ENCODE results near the gene CDX4. TPM values are rescaled to one million over a fixed set of nuclear protein-coding genes. Genes with fewer than 3 reads are reported as not detected.

Gene CDX4
- polyA plus RNA-seq, 2 of the 4 experiments (the other 2 are of a cell fraction), result not detected

DNA sequence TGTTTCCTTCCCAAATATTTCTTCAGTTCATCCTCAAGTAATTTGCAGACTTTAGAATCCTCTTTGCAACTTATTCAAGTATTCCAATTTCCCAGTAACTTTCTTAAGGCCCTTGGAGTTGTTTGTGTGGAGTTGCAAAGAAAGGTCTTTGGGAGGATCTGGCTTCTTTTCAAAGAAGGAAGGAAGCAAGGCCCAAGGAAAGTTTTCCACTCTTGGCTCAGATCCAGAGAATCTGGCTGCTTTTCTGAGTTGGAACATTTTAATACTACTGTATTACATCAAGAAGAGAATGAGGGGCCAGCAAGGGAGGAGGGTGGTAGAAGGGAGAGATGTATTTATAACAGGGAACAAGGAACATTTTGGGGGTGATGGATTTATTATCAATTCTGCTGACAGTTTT is 10.5 kb downstream of the CDX4 start:
- POLR2A ChIA-PET, result no interaction called here

DNA sequence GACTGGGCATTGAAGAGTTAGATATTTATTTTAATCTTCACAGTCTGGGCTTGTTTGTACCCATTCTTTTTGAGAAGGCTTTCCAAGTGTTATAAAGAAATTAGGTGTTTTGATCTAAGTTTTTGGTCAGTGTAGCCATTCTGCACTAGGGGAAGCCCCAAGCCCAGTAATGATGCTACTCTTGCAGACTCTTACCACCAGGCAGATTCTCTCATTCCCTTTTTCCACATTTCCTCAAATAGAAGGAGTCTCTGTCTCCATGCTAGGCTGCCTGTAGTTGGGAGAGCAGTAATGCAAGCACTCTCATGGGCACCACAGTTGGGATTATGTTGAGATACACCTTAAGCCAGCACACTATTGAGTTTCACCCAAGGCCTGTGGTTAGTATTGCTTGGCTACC is 21.5 kb downstream of the CDX4 start:
- Histone ChIP-seq H3K4me3 (no peak overlapping the region), H3K27ac (no peak overlapping the region), H3K4me1 (no peaks in the 10 kb centered on the region), H3K4me2 (no peak overlapping the region), H3K9me3 (no peaks in the 10 kb centered on the region)
- no peak for ATAC-seq
- POLR2A ChIA-PET, result no interaction called here
- CTCF ChIA-PET, result no interaction called here
- TF ChIP-seq POLR2AphosphoS2 (conservative IDR thresholded peaks at IDR 0.05; ENCODE audit: low read length), result no peak
- no peak for TF ChIP-seq POLR2A (IDR thresholded peaks at IDR 0.05; ENCODE audit: low read length)
- no peak for FAIRE-seq
- no peak for DNase-seq (ENCODE audit: low read depth in 1 of 2, low spot score in 1 of 2)

More for the DNA sequence above, 10.5 kb downstream of the CDX4 start:
- TF ChIP-seq GATA3 (IDR thresholded peaks at IDR 0.05; ENCODE audit: borderline replicate concordance) (no peak), ZSCAN20 (CRISPR knock-in tag; IDR thresholded peaks at IDR 0.05) (no peak), MYC (IDR thresholded peaks at IDR 0.05; ENCODE audit: borderline replicate concordance, low read length) (no peak), JUN (IDR thresholded peaks at IDR 0.05) (no peak), RAD21 (conservative IDR thresholded peaks at IDR 0.05 in 1 of 2, IDR thresholded peaks at IDR 0.05 in 1 of 2) (no peak), KDM5A (IDR thresholded peaks at IDR 0.05) (no peak), POLR2A (IDR thresholded peaks at IDR 0.05; ENCODE audit: low read length) (no peak), HOXA7 (CRISPR knock-in tag; IDR thresholded peaks at IDR 0.05) (no peak), RCOR1 (IDR thresholded peaks at IDR 0.05; ENCODE audit: low read depth, low read length) (no peak), ZNF302 (CRISPR knock-in tag; IDR thresholded peaks at IDR 0.05) (no peak)
- TF ChIP-seq, protein P1, sequence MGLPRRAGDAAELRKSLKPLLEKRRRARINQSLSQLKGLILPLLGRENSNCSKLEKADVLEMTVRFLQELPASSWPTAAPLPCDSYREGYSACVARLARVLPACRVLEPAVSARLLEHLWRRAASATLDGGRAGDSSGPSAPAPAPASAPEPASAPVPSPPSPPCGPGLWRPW (IDR thresholded peaks at IDR 0.05), result no peak
- TF ChIP-seq, protein P2, sequence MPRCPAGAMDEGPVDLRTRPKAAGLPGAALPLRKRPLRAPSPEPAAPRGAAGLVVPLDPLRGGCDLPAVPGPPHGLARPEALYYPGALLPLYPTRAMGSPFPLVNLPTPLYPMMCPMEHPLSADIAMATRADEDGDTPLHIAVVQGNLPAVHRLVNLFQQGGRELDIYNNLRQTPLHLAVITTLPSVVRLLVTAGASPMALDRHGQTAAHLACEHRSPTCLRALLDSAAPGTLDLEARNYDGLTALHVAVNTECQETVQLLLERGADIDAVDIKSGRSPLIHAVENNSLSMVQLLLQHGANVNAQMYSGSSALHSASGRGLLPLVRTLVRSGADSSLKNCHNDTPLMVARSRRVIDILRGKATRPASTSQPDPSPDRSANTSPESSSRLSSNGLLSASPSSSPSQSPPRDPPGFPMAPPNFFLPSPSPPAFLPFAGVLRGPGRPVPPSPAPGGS (IDR thresholded peaks at IDR 0.05), result no peak
- TF ChIP-seq, protein P3, sequence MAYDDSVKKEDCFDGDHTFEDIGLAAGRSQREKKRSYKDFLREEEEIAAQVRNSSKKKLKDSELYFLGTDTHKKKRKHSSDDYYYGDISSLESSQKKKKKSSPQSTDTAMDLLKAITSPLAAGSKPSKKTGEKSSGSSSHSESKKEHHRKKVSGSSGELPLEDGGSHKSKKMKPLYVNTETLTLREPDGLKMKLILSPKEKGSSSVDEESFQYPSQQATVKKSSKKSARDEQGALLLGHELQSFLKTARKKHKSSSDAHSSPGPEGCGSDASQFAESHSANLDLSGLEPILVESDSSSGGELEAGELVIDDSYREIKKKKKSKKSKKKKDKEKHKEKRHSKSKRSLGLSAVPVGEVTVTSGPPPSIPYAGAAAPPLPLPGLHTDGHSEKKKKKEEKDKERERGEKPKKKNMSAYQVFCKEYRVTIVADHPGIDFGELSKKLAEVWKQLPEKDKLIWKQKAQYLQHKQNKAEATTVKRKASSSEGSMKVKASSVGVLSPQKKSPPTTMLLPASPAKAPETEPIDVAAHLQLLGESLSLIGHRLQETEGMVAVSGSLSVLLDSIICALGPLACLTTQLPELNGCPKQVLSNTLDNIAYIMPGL (CRISPR knock-in tag; IDR thresholded peaks at IDR 0.05; ENCODE audit: borderline replicate concordance), result no peak
- TF ChIP-seq, protein P4, sequence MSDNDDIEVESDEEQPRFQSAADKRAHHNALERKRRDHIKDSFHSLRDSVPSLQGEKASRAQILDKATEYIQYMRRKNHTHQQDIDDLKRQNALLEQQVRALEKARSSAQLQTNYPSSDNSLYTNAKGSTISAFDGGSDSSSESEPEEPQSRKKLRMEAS (IDR thresholded peaks at IDR 0.05), result no peak
- no peak overlapping the region for H3K4me3 ChIP-seq
- CTCF ChIA-PET, result no interaction called here
- ATAC-seq (no peak), FAIRE-seq (peak; percentile 85), DNase-seq (ENCODE audit: low read depth in 1 of 2, low spot score in 1 of 2) (no peak)
- H3K9me3 ChIP-seq, result no peaks in the 10 kb centered on the region
- no peaks in the 10 kb centered on the region for H3K4me1 ChIP-seq
- no peak overlapping the region for H3K27ac ChIP-seq
- no peak overlapping the region for H3K4me2 ChIP-seq

DNA sequence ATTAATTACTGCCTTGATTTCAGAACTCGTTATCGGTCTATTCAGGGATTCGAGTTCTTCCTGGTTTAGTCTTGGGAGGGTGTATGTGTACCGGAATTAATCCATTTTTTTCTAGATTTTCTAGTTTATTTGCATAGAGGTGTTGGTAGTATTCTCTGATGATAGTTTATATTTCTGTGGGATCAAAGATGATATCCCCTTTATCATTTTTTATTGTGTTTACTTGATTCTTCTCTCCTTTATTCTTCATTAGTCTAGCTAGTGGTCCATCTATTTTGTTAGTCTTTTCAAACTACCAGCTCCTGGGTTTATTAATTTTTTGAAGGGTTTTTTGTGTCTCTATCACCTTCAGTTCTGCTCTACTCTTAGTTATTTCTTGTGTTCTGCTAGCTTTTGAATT is 32.1 kb downstream of the CDX4 start:
- CTCF ChIA-PET, result no interaction called here

More for the DNA sequence above, 32.1 kb downstream of the CDX4 start:
- WGBS (ENCODE audit: missing lambda C conversion rate), result 35% methylated on average over 4 of the region's 4 CpGs
- Histone ChIP-seq H3K9me3 (no peaks in the 10 kb centered on the region), H3K4me2 (no peak overlapping the region), H3K4me3 (no peak overlapping the region), H3K27ac (no peak overlapping the region), H3K4me1 (no peaks in the 10 kb centered on the region)
- DNase-seq (ENCODE audit: low read depth in 1 of 2, low spot score in 1 of 2) (no peak), FAIRE-seq (no peak), ATAC-seq (no peak)
- TF ChIP-seq, protein P4 (IDR thresholded peaks at IDR 0.05), result no peak
- TF ChIP-seq, protein P5, sequence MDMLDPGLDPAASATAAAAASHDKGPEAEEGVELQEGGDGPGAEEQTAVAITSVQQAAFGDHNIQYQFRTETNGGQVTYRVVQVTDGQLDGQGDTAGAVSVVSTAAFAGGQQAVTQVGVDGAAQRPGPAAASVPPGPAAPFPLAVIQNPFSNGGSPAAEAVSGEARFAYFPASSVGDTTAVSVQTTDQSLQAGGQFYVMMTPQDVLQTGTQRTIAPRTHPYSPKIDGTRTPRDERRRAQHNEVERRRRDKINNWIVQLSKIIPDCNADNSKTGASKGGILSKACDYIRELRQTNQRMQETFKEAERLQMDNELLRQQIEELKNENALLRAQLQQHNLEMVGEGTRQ (IDR thresholded peaks at IDR 0.05), result no peak
- TF ChIP-seq, protein P6, sequence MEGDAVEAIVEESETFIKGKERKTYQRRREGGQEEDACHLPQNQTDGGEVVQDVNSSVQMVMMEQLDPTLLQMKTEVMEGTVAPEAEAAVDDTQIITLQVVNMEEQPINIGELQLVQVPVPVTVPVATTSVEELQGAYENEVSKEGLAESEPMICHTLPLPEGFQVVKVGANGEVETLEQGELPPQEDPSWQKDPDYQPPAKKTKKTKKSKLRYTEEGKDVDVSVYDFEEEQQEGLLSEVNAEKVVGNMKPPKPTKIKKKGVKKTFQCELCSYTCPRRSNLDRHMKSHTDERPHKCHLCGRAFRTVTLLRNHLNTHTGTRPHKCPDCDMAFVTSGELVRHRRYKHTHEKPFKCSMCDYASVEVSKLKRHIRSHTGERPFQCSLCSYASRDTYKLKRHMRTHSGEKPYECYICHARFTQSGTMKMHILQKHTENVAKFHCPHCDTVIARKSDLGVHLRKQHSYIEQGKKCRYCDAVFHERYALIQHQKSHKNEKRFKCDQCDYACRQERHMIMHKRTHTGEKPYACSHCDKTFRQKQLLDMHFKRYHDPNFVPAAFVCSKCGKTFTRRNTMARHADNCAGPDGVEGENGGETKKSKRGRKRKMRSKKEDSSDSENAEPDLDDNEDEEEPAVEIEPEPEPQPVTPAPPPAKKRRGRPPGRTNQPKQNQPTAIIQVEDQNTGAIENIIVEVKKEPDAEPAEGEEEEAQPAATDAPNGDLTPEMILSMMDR (IDR thresholded peaks at IDR 0.05), result no peak
- no peak for TF ChIP-seq TFCP2L1 (CRISPR knock-in tag; IDR thresholded peaks at IDR 0.05)
- TF ChIP-seq JUNB (IDR thresholded peaks at IDR 0.05), result no peak
- TF ChIP-seq NFE2L2 (conservative IDR thresholded peaks at IDR 0.05; ENCODE audit: low read length), result no peak
- TF ChIP-seq SMC3 (IDR thresholded peaks at IDR 0.05), result no peak
- no peak for TF ChIP-seq RFX5 (IDR thresholded peaks at IDR 0.05)
- TF ChIP-seq, protein P3 (CRISPR knock-in tag; IDR thresholded peaks at IDR 0.05; ENCODE audit: borderline replicate concordance), result no peak
- POLR2A ChIA-PET, result no interaction called here

Measured in A549 (cell line).